ENCODE data around the gene CYP1A1.
"Not testable (repeated sequence)": the region's sequence is repeated elsewhere in the genome, so short reads cannot be mapped to it uniquely, and the experiment has no call there.

The CYP1A1 gene

GRCh38 chr15:74725225-74725774, at the start of gene CYP1A1:
Gene CYP1A1, minus strand, starts transcription at chr15:74725528. Its CDS starts 2,431 bp downstream, at chr15:74723097.
- peak; percentile 11 for DNase-seq

DNA sequence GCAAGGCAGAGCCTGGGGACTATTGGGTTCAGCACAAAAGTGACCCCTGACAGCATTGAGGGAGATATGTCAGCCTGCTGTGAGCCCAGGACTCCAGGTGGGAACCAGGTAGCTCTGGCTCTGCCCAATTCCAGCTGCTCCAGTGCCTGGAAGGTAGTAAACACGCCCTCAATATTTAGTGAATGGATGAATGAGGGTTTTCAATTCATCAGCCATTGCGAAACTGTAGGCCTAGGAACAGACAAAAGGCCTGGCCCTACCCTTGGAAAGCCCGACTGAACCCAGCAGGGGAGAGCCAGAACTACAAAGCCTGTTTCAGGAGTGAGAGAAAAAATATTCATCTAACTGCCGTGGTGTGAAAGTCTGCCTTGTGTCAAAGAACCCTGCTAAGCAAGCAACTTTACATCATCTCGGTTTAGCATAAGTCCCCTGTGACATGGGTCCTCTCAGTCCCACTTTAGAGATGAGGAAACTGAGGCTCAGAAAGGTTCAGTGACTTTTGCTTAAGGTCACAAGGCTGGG, 48.5 kb upstream of the CYP1A1 start:
- no peak for DNase-seq

DNA sequence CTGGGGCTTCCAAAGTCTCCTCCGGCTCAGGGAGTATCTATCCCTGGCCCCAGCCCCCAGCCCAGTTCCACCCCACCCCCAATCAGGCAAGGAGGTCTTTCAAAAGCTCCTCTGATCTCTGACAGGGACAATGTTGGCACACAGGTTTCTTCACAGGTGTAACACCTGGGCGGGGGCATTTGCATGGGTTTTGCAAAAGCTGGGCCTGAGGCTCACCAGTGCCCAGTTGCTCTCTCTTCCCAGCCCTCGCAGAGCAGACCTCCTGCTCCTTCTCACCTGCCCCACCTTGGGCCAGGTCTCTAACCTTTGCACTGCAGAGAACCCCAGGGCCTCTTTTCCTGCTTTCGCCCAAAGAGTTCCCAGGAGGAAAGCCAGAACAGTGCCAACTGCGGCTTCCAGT, 48.0 kb upstream of the CYP1A1 start:
- DNase-seq: no peak

DNA sequence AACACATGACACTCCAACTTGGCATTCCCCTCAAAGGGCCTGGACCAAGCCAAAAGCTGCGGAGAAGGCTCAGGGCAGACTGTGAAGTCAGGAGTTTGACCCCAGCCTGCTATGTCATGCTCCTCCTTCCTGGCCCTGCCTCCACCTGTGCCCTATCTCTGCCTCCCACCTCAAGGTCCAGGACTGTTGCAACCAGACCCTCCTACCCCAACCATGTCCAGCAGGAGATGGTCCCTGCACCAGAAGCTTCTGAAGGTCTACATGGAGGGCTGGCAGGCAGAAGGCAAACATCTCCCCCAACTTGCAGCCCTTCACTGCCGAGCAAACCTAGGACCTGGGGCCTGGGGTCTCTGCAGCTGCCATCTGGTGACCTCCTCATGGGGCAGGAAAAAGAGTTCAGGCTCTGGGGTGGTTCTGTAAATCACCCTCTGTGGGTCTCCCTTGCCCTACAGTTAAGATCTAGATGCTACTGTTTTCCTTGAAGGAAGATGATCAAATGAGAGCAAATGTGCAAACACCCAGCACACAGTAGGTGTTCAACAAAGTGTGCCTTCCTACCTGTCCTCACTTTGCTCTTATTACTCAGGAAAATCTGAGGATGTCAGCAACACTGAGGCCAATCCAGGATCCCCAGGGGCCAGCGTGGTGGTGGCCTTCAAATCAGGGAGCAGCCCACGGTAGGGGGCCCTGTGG, 45.0 kb upstream of the CYP1A1 start:
- no peak for DNase-seq

DNA sequence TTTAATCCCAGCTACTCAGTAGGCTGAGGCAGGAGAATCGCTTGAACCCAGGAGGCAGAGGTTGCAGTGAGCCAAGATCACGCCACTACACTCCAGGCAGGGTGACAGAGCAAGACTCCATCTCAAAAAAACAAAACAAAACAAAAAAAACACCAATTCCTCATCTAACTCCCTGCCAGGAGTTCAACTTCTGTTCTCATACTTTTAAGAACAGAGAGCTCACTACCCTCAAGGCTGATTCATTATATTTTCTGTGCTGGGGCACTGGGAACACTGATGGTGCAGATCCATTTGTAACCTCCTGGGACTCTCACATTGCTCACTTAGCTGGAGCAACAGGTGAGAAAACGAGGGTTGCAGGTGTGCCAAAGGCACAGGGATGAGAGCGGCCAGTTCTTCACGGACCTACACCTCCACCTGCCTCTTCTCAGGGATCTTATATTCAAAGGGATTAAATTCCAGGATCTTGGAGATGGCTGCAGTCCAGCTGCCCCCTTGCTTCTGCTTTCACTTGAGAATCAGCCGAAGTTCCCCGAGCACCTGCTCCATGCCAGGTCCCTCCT, 44.2 kb upstream of the CYP1A1 start:
- no peak for DNase-seq

- DNase-seq: no peak
Observed at GRCh38 chr15:74768771-74769342, 43.5 kb upstream of the CYP1A1 start.

DNA sequence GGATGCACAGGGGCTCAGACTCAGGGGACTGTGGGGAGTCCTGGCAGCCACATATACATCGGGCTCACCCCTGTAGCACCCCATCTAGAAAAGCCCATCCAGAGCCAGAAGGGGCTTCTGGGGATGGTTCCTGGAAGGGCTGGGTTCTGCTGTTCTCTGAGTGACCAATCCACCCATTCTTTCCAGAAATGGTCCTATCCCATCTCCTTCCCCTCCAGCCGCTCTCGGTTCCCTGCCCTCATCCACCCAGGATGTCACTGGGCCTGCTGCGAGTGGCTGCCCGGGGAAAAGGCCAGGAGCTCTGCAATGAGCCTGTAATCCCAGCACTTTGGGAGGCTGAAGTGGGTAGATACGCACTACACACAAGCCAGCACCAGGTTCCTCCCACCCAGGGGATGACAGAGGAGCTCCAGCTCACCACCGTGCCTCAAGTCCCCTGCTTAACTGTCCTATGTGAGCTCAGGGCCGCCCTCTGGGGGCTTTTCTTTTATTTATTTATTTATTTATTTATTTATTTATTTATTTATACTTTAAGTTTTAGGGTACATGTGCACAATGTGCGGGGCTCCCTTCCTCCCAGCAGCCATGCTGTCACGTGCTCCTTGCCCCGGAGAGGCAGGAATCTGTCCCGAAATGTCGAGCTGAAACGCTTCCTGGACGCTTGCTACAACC, 42.9 kb upstream of the CYP1A1 start:
- DNase-seq: no peak

DNA sequence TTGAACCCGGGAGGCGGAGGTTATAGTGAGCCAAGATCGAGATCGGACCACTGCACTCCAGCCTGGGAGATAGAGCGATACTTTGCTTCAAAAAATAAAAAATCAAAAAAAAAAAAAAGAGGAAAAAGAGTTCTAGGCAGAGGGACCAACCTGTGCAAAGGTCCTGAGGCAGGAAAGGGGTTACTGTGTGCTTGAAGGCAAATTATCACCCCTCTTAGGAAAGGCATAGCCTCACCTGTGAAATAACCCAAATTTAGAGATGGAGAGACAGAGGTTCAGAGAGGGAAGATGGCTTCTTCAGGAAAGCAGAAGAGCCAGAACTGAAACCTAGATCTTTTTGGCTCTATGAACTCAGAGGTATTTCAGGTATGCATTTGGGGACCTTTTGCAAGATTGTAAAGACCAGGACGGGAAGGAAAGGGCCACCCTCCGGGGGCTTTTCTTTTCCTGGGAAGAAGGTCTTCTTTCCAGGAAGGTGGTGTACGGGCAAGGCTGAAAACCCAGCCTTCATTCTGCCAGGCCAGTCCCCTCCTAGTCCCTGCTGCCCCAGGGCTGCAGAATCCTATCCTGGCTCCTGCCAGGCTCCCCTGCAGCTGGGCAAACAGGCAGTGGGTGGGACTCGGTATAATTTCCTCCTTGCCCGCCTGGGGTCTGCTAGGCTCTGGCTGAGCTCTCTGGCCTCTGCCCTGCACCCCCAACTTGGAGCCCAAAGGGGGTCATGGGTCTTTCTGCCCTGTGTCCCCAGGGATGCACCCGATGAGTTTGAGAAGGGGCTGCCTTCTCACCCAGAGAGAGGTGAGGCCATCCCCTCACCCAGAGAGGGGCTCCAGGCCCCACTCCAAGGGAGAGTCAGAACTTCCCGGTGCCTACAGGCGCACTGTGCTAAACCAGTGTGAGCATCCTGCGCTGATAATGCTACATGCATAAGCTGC, 42.1 kb upstream of the CYP1A1 start:
- no peak for DNase-seq

DNA sequence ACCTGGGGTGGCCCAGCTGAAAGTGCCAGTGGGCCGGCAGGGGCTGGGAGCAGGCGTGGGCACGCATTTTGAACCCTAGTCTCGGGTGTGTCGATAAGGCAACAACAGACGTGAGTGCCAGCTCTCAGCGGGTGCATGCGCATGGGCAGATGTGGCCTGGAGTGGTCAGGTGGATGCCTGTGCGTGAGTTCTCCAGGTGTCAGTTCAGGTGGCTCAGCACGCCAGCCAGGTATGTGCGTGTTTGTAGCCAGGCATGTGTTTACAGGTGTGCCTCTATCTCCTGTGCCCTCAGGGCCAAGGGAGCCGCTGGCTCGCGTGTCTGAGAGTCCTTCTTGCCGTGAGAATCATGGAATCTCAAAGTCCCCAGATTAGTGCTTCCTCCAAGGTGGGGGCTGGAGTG, 38.1 kb upstream of the CYP1A1 start:
- no peak for DNase-seq

GRCh38 chr15:74762791-74763150, 37.4 kb upstream of the CYP1A1 start:
- DNase-seq: no peak

GRCh38 chr15:74758736-74759135, 33.4 kb upstream of the CYP1A1 start:
- no peak for DNase-seq

DNA sequence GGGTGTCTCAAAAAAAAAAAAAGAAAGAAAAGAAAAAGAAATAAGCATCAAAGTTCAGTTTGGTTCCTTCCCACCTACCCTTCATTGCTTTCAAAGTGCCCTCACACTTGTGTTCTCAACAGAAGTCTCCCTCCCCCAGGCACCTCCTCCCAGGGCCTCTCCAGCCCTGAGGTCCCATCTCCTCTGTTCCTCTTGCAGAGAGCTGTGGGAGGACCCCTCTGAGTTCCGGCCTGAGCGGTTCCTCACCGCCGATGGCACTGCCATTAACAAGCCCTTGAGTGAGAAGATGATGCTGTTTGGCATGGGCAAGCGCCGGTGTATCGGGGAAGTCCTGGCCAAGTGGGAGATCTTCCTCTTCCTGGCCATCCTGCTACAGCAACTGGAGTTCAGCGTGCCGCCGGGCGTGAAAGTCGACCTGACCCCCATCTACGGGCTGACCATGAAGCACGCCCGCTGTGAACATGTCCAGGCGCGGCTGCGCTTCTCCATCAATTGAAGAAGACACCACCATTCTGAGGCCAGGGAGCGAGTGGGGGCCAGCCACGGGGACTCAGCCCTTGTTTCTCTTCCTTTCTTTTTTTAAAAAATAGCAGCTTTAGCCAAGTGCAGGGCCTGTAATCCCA, 29.4 kb upstream of the CYP1A1 start:
- no peak for DNase-seq

DNA sequence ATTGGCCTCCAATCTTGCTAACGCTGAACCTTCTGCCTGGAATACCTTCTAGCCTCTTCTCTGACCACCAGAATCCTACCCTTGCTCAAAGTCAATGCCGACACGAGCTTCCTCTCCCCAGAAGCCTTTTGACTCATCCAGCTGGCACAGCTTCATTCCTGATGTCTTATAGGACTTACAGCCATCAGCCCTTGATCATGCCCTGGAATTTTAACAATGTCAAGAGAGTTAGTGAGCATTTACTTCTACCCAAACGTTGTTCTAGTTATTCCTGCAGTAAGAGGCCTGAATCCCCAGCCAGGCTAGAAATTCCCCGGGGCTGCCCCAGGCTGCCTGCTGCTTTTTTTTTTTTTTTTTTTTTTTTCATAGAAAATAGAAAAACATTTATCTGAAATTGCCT, 27.2 kb upstream of the CYP1A1 start:
- no peak for DNase-seq

DNA sequence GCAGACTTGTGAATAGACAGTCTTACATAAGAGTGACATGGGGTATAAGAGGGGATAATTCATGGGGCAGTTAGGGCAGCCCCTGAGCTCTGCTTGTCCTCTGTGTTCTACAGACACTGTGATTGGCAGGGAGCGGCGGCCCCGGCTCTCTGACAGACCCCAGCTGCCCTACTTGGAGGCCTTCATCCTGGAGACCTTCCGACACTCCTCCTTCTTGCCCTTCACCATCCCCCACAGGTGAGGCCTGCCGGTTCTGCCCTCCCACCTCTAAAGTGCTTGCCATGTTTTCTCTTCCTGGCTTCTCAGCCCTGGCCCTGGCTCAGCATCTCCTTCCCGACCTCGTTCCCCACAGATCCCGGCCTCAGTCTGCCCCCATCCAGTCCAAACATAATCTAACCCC, 26.7 kb upstream of the CYP1A1 start:
- DNase-seq: no peak

GRCh38 chr15:74750751-74751150, 25.4 kb upstream of the CYP1A1 start:
- no peak for DNase-seq

DNA sequence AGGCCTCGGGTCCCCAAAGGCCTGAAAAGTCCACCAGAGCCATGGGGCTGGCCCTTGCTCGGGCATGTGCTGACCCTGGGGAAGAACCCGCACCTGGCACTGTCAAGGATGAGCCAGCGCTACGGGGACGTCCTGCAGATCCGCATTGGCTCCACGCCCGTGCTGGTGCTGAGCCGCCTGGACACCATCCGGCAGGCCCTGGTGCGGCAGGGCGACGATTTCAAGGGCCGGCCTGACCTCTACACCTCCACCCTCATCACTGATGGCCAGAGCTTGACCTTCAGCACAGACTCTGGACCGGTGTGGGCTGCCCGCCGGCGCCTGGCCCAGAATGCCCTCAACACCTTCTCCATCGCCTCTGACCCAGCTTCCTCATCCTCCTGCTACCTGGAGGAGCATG, 24.5 kb upstream of the CYP1A1 start:
- DNase-seq: no peak

GRCh38 chr15:74748322-74748946, 23.1 kb upstream of the CYP1A1 start, which contains the start of gene CYP1A2:
Gene CYP1A2, plus strand, starts transcription at chr15:74748845. Its CDS starts 894 bp downstream, at chr15:74749739.
- DNase-seq: no peak

DNA sequence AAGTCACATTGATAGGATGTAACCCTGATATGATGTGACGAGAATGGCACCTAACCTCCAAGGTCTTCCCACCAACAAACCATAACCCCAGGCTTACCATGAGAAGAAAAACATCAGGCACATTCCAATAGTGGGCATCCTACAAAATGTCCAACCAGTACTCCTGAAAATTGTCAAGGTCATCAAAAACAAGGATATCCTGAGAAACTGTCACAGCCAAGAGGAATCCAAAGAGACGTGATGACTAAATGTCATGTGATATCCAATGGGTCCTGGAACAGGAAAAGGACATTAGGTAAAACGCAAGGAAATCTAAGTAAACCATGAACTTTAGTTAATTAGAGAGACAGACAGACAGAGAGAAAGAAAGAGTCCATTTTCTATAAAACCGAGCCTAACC, 21.1 kb upstream of the CYP1A1 start:
- no peak for DNase-seq

DNA sequence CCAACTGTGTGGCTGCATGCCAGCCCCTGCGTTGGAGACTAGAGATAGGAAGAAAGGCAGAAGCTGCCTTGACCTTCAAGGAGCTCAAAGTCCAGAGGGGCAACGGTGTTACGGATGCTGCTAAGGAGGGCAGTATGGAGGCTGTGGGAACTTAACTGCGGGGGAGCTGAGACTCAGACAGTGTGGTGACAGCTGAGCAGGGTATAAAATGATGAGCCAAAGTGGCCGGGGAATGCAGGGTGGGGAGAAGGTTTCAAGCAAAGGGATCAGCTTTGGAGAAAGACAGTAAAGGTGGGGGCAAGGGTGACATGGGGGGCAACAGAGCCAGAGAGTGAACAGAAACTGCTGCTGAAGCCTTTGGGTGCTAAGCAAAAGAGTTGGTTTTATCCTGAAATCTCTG, 17.1 kb upstream of the CYP1A1 start:
- DNase-seq: no peak

DNA sequence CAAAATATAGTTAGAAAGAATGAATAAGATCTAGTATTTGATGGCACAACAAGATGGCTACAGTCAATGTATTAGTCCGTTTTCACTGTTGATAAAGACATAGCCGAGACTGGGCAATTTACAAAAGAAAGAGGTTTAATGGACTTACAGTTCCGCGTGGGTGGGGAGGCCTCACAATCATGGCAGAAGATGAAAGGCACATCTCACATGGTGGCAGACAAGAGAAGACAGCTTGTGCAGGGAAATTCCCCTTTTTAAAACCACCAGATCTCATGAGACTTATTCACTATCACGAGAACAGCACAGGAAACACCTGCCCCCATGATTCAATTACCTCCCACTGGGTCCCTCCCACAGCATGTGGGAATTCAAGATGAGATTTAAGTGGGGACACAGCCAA, 12.9 kb upstream of the CYP1A1 start:
- not testable (repeated sequence) for DNase-seq

DNA sequence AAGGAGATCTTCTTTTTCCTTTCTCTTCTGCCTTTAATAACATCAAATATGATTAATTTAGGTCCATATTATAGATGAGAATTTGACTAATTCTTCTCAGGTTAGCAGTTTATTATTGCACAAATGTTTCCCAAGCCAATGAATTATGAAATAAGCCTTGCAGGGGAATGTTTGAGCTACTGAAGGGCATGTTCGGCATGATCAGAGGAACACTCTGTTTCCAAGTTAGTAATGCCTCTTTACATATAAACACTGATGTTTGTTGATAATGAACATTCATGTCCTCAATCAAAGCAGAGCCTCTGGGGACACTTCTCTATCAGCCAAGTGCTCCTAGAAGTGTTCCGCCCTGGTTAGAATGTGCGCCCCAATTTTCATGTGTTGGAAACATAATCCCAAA, 10.0 kb upstream of the CYP1A1 start:
- no peak for DNase-seq

All from activated T-cell treated with anti-CD3 and anti-CD28 coated beads for 4 hours (primary cell).